H9 (cell line): ENCODE data around the gene CFAP157. TPM values are rescaled to one million over a fixed set of nuclear protein-coding genes. Genes with fewer than 3 reads are reported as not detected.
A peak's percentile ranks its signal among the peaks of the same experiment; 100 is the strongest.

Experiments used
- DNase-seq: peaks from one replicate; pipeline ENCODE4 v3.0.0-alpha.2; 2017
- H2AFZ ChIP-seq: one replicate; pipeline ENCODE4 v1.6.1; 2013; ENCODE audit warnings: mild to moderate bottlenecking, low read length, control low read depth, moderate library complexity
- H2AK5ac ChIP-seq: 2 replicates; pipeline ENCODE4 v1.6.1; 2013; ENCODE audit warnings: low read length, control low read depth, mixed read lengths; ENCODE audit not compliant: insufficient read length
- H2BK120ac ChIP-seq: one replicate; pipeline ENCODE4 v1.6.1; 2013; ENCODE audit warnings: low read depth, mild to moderate bottlenecking, low read length, control low read depth, inconsistent platforms; ENCODE audit not compliant: poor library complexity, severe bottlenecking
- H2BK12ac ChIP-seq: 2 replicates; pipeline ENCODE4 v1.6.1; 2013; ENCODE audit warnings: low read length, control low read depth, mixed read lengths, low read depth; ENCODE audit not compliant: insufficient read length
- H2BK15ac ChIP-seq: 2 replicates; pipeline ENCODE4 v1.6.1; 2013; ENCODE audit warnings: low read depth, low read length, control low read depth
- H2BK20ac ChIP-seq: one replicate; pipeline ENCODE4 v1.6.1; 2013; ENCODE audit warnings: low read depth, mild to moderate bottlenecking, low read length, control low read depth, inconsistent platforms; ENCODE audit not compliant: poor library complexity, severe bottlenecking
- H2BK5ac ChIP-seq: 2 replicates; pipeline ENCODE4 v1.6.1; 2013; ENCODE audit warnings: low read length, control low read depth, mixed read lengths; ENCODE audit not compliant: insufficient read length
- H3K14ac ChIP-seq: 2 replicates; pipeline ENCODE4 v1.6.1; 2013; ENCODE audit warnings: low read length, control low read depth; ENCODE audit not compliant: insufficient read depth
- H3K18ac ChIP-seq: 2 replicates; pipeline ENCODE4 v1.6.1; 2013; ENCODE audit warnings: low read depth, mild to moderate bottlenecking, mixed read lengths, low read length, control low read depth; ENCODE audit not compliant: insufficient read length
- H3K23ac ChIP-seq: 2 replicates; pipeline ENCODE4 v1.6.1; 2013; ENCODE audit warnings: low read length, control low read depth, mixed read lengths, low read depth; ENCODE audit not compliant: insufficient read length
- H3K23me2 ChIP-seq: 2 replicates; pipeline ENCODE4 v1.6.1; 2013; ENCODE audit warnings: low read depth, mild to moderate bottlenecking, mixed read lengths, low read length, control low read depth; ENCODE audit not compliant: insufficient read length, poor library complexity, severe bottlenecking
- H3K27ac ChIP-seq: 2 replicates; pipeline ENCODE4 v1.5.1; 2013; ENCODE audit warnings: low read length, control low read depth, mixed read lengths, low read depth; ENCODE audit not compliant: insufficient read length
- H3K27me3 ChIP-seq: 2 replicates; pipeline ENCODE4 v1.6.1; 2013; ENCODE audit warnings: low read length, control low read depth, inconsistent platforms; ENCODE audit not compliant: insufficient read depth
- H3K4ac ChIP-seq: 2 replicates; pipeline ENCODE4 v1.6.1; 2013; ENCODE audit warnings: low read depth, mild to moderate bottlenecking, control low read depth, inconsistent platforms, low read length, moderate library complexity
- H3K4me1 ChIP-seq: 2 replicates; pipeline ENCODE4 v1.6.1; 2013; ENCODE audit warnings: low read length, control low read depth, inconsistent platforms; ENCODE audit not compliant: insufficient read depth
- H3K4me2 ChIP-seq: 2 replicates; pipeline ENCODE4 v1.6.1; 2013; ENCODE audit warnings: low read length, control low read depth, mixed read lengths; ENCODE audit not compliant: insufficient read length, insufficient read depth
- H3K56ac ChIP-seq: 2 replicates; pipeline ENCODE4 v1.6.1; 2013; ENCODE audit warnings: low read depth, mild to moderate bottlenecking, mixed read lengths, low read length, control low read depth; ENCODE audit not compliant: insufficient read length
- H3K79me1 ChIP-seq: 2 replicates; pipeline ENCODE4 v1.6.1; 2013; ENCODE audit warnings: low read depth, mild to moderate bottlenecking, moderate library complexity, low read length, control low read depth, inconsistent platforms; ENCODE audit not compliant: insufficient read depth, poor library complexity, severe bottlenecking
- H3K79me2 ChIP-seq: 2 replicates; pipeline ENCODE4 v1.6.1; 2013; ENCODE audit warnings: low read length, control low read depth, inconsistent platforms; ENCODE audit not compliant: insufficient read depth
- H3K9ac ChIP-seq: 2 replicates; pipeline ENCODE4 v1.6.1; 2013; ENCODE audit warnings: low read length, control low read depth, mixed read lengths; ENCODE audit not compliant: insufficient read length; ENCODE audit errors: extremely low read depth
- H3K9me3 ChIP-seq: one replicate; pipeline ENCODE4 v1.6.1; 2013; ENCODE audit warnings: low read depth, low read length, inconsistent platforms; ENCODE audit not compliant: control insufficient read depth
- H3T11ph ChIP-seq: one replicate; pipeline ENCODE4 v1.6.1; 2013; ENCODE audit warnings: mild to moderate bottlenecking, low read length, control low read depth, inconsistent platforms
- H4K20me1 ChIP-seq: one replicate; pipeline ENCODE4 v1.6.1; 2013; ENCODE audit not compliant: control insufficient read depth, insufficient read length, insufficient read depth
- H4K5ac ChIP-seq: 2 replicates; pipeline ENCODE4 v1.6.1; 2013; ENCODE audit warnings: low read depth, mild to moderate bottlenecking, mixed read lengths, low read length, control low read depth; ENCODE audit not compliant: insufficient read length
- H4K8ac ChIP-seq: replicated peaks from 2 replicates; pipeline ENCODE4 v1.6.1; 2013; ENCODE audit warnings: low read length, control low read depth, mixed read lengths, low read depth; ENCODE audit not compliant: insufficient read length
- H4K91ac ChIP-seq: 2 replicates; pipeline ENCODE4 v1.6.1; 2013; ENCODE audit warnings: low read depth, mild to moderate bottlenecking, moderate library complexity, mixed read lengths, low read length, control low read depth; ENCODE audit not compliant: insufficient read length
- H3K27ac Mint-ChIP-seq, 3 experiments: 2 replicates in 2 of 3; 3 replicates in 1 of 3; pipeline ENCODE4 v1.8.0; 2020 to 2021; ENCODE audit warnings: mixed read lengths in 3 of 3, mild to moderate bottlenecking in 1 of 3, moderate library complexity in 1 of 3
- H3K27me3 Mint-ChIP-seq: 2 replicates; pipeline ENCODE4 v1.8.0; 2021; ENCODE audit warnings: low read depth, mild to moderate bottlenecking, moderate library complexity, mixed read lengths
- H3K36me3 Mint-ChIP-seq, 3 experiments: 2 replicates in 2 of 3; 3 replicates in 1 of 3; pipeline ENCODE4 v1.8.0; 2020 to 2021; ENCODE audit warnings: low read depth in 3 of 3, mixed read lengths in 3 of 3; ENCODE audit not compliant: insufficient read depth in 1 of 3
- H3K4me1 Mint-ChIP-seq, 2 experiments: 2 replicates each; pipeline ENCODE4 v1.8.0; 2020; ENCODE audit warnings: mixed read lengths in 2 of 2
- H3K4me3 Mint-ChIP-seq, 2 experiments: 2 replicates in 1 of 2; 3 replicates in 1 of 2; pipeline ENCODE4 v1.8.0; 2020 to 2021; ENCODE audit warnings: mild to moderate bottlenecking in 2 of 2, mixed read lengths in 2 of 2, moderate library complexity in 1 of 2
- H3K9me3 Mint-ChIP-seq, 2 experiments: 2 replicates in 1 of 2; 3 replicates in 1 of 2; pipeline ENCODE4 v1.8.0; 2020; ENCODE audit warnings: mild to moderate bottlenecking in 2 of 2, mixed read lengths in 2 of 2, moderate library complexity in 1 of 2
- CTCF ChIP-seq: fragments of 200-600 bp; sonication (generic); conservative IDR thresholded peaks from 3 replicates; pipeline ENCODE4 v1.8.0; 2021; ENCODE audit warnings: antibody characterized with exemption, mild to moderate bottlenecking
- WGBS: extraction: QIAGEN DNeasy Blood & Tissue Kit; methylation state at CpG from one replicate; pipeline ENCODE4 v1.1.7; 2013; ENCODE audit warnings: missing lambda C conversion rate, low lambda C conversion rate, mixed read lengths; ENCODE audit not compliant: insufficient read length; ENCODE audit errors: extremely low coverage; 5-methylcytosine and 5-hydroxymethylcytosine counted together
- total RNA-seq: library from RNA; stranded (reverse); gene quantifications from 2 replicates; pipeline ENCODE4 v1.2.1, GENCODE V29; 2021

Gene CFAP157
- total RNA-seq, 1 experiment from 2014 or later, result 0.22 TPM

DNA sequence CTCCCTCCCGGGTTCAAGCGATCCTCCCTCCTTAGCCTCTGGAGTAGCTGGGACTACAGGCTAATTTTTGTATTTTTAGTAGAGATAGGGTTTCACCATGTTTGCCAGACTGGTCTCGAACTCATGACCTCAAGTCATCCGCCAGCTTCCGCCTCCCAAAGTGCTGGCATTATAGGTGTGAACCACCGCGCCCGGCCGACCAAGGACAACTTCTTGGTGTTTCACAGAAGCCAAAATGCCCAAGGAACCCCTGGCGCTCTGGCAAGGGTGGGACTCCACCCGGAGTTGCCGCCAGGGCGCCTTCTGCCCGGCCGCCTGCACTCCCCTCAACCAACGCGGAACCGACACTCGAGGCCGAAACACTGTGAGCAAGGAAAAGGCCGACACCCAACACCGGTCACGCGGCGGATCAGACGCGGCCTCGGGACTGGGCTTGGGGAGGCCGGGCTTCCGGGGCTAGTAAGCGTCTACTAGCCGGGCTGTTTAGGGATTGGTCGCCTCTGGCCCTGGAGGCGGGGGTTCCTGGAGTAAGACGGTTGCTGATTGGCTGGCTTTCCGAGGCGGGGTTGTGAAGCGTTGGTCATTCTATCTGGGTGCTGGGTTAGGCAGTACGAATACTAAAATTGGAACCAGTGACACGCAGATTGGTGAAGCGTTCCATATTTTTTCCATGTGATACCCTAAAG is 7.7 kb upstream of the CFAP157 start:
- H3K9me3 ChIP-seq, result no peaks in the 10 kb centered on the region
- peak overlapping the region; percentile 57 for H3K4me2 ChIP-seq
- Mint-ChIP-seq H3K27ac (peak overlapping the region in 2 of 3 experiments; percentile 68 to 81; a peak in 3 of 7 replicates), H3K4me1 (peaks cover 2 to 7% of the 10 kb centered on the region in 2 experiments), H3K9me3 (no peaks in the 10 kb centered on the region), H3K4me3 (peak overlapping the region; percentile 70 to 81), H3K27me3 (peaks cover 6% of the 10 kb centered on the region), H3K36me3 (peaks cover 0 to 1% (median 0%) of the 10 kb centered on the region in 3 experiments; a peak in 1 of 7 replicates)
- H3K4ac ChIP-seq, result no peak overlapping the region
- H4K20me1 ChIP-seq, result no peaks in the 10 kb centered on the region
- no peak overlapping the region for H4K8ac ChIP-seq
- peaks cover 4% of the 10 kb centered on the region for H3K23me2 ChIP-seq
- H3K18ac ChIP-seq, result peak overlapping the region; percentile 66
- H3K56ac ChIP-seq, result no peak overlapping the region
- H2BK15ac ChIP-seq, result no peak overlapping the region
- no peaks in the 10 kb centered on the region for H3K79me2 ChIP-seq
- H2AFZ ChIP-seq, result no peak overlapping the region
- H2BK12ac ChIP-seq, result no peak overlapping the region
- H3K23ac ChIP-seq, result no peak overlapping the region
- no CpG with 5 or more reads among the region's 41 CpGs for WGBS
- H2BK5ac ChIP-seq, result no peak overlapping the region
- peak overlapping the region; percentile 36 for H4K5ac ChIP-seq
- H4K91ac ChIP-seq, result no peak overlapping the region
- peak overlapping the region; percentile 35 for H3K9ac ChIP-seq
- peak; percentile 98 for DNase-seq
- H2BK20ac ChIP-seq, result no peak overlapping the region
- no peaks in the 10 kb centered on the region for H3K27me3 ChIP-seq
- H3K4me1 ChIP-seq, result no peaks in the 10 kb centered on the region
- no peak overlapping the region for H2AK5ac ChIP-seq
- H2BK120ac ChIP-seq, result no peak overlapping the region
- H3K27ac ChIP-seq, result no peak overlapping the region
- peak; percentile 25; the same call in 1 of the 3 replicates for TF ChIP-seq CTCF
- H3K79me1 ChIP-seq, result no peaks in the 10 kb centered on the region
- peak overlapping the region; percentile 73 for H3K14ac ChIP-seq
- H3T11ph ChIP-seq, result no peak overlapping the region
